HuH-7.5 (cell line): ENCODE results near the gene LTB4R2.
A peak's percentile ranks its signal among the peaks of the same experiment; 100 is the strongest.

Source experiments
- DNase-seq: peaks from one replicate; pipeline ENCODE4 v3.0.0; 2011; ENCODE audit warnings: low spot score

The LTB4R2 gene

GRCh38 chr14:24309538-24310264, at the start of gene LTB4R2:
LTB4R2 (plus strand) TSS chr14:24310140; CDS start chr14:24310665, 525 bp downstream.
- no peak for DNase-seq

GRCh38 chr14:24260780-24261157, 49.2 kb upstream of the LTB4R2 start:
- no peak for DNase-seq

DNA sequence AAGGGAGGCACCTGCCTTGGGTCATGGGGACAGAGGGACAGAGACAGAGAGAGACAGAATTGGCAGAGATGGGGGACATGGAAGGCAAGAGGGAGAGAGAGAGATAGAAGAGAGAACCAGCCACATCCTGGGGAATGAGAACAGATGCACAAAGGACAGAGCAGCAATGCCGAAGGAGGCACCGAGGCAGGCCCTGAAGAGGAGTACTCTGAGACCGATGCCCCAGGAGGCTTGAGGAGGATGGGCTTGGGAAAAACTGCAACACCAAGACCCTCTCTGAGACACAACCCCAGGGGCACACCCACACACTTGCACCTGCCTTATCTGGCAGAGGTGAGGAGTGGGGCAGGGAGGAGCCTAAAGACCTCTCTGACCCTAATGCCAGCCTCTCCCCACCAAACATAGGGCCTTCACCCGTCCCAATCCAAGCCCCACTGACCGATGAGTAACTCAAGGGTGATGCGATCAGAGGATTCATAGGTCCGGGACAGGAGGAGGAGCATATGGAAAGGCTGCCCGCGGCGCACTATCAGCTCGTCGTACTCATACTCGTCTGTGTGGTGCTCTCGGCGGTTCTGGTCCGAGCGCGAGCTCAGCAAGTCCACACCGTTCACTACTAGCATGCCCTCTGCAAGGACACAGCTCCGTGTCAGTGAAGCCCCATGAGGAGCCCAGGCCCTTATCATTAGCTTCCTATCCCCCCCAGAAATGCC, 48.5 kb upstream of the LTB4R2 start:
- DNase-seq, result no peak

- DNase-seq, result no peak
Measured at GRCh38 chr14:24261969-24262327, 48.0 kb upstream of the LTB4R2 start.

DNA sequence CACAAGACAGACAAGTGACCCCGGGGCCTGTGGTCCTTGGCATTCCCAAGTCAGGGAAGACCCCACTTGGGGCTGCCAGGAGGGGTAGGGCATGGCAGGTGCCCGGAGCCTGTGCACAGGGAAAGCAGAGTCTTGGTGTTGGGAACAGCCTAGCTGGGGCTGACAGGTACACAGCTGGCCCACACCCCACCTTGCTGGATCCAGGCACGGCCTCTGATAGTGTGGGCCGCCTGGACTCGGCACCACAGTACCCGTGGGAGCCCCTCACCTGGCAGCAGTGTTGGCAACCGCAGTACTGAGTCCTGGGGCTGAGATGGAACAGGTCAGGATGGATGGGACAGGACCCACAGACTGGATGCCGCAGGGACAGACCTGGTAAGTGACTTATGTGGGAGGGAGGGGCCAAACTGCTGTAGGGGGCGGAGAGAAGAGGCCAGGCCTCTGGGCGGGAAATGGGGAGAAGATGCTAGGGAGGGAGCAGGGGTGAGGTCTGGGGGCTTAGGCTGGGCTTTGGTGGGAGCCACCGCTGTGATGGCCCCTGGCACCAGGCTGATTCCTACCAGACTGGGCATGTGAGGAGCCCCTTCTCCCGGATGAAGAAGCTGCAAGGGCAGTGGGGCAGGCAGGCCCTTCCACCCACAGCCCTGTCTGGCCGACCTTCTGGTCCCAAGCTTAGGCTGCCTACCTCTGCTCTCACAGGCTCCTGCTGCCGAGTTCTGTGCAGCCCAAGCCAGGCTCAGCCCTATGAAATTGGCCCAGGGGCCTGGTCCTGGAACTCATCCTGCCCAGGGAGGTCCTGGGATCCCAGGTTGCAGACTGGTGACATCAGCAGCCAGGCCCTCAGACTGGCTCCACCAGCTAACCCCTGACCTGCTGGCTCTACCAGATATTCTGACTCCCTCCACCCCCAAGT, 46.9 kb upstream of the LTB4R2 start, which contains the start of gene TGM1:
TSS of gene TGM1 (minus strand) at position 357 of the 913 bp plus-strand sequence. CDS start 825 bp downstream, outside the sequence.
- no peak for DNase-seq

DNA sequence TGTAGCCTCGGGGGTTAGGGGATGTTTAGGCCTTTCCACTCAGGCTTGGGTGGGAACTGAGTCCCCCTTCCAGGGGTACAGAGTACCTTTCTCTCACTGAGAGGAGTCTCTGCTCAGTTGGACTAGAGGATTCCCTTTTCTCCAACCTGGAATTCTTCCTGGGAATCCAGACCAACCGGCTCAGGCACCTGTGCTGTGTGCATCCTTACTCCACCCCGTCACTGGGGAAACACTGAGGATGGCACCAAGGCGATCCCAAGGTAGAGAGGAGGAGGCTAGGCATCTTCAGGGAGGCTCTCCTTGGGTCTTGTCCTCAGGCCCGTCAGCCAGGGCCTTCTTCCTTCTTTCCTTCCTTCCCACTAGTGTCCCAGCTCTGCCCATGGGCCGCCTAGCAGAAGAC, 46.1 kb upstream of the LTB4R2 start:
- no peak for DNase-seq

DNA sequence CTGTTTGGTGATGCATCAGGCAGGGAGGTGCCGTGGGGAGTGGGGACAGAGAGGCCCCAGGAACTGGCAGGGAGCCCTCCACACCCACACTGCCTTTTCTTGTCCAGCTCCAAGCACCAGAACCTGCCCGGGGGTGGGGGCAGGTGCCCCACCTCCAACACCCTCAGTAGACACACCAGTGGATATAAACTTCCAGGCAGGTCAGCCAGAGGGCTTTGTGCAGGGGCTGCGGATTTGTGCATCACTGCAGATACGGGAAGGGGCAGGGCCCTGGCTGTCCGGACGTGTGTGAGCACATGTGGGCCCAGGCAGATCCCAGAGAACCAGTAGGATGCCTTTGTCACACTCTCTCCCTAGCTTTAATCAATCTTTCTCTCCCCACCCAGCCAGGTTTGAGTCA, 45.6 kb upstream of the LTB4R2 start:
- DNase-seq, result no peak

- no peak for DNase-seq
Measured at GRCh38 chr14:24266344-24267244, 43.3 kb upstream of the LTB4R2 start.

DNA sequence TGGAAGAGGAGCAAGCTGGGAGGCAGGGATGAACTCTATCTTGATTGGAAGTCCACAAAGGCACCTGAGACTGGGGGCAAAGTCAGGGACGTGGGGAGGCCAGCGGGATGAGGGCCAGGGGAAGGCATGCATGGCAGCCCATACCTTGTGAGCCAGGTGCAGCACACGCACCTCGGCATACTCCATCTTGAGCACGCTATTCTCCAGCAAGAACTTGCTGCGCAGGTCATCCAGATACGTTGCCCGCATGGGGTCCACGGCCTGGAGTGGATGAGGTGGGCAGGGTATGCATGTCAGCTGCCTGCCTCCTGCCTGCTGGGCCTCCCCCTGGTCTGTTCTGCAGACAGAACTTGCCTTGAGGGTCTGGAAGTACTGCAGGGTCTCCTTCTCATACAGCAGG, 42.4 kb upstream of the LTB4R2 start:
- DNase-seq, result no peak

GRCh38 chr14:24268225-24268624, 41.7 kb upstream of the LTB4R2 start:
- no peak for DNase-seq

- DNase-seq, result no peak
Measured at GRCh38 chr14:24269368-24269767, 40.6 kb upstream of the LTB4R2 start.

DNA sequence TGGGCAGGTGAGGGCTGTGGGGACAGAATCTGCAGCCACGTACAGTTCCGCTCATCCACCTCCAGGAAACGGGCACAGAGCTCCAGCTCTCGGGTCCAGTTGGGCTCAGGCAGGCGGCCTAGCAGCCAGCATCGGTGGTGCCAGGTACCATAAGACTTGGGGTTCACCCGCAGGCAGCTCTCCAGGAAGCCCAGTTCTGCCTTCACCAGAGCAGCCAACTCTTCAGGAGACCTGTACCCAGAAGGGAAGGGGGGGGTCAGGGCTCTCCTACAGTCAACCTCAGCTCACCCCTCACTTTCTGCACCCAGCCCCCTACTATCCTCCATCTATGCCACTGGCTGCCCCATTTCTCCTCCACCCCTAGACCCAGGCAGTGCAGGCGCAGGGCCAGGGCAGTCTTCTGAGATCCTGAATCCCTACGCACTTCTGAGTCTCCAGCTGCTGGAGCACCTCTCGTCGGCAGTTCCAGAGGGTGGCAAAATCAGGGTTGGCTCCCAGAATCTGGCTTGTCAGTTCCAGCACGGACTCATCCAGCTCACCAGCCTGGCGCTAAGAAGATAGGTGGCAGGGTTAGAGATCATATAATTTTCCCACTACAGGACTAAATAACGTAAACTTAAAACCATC, 39.9 kb upstream of the LTB4R2 start:
- no peak for DNase-seq

DNA sequence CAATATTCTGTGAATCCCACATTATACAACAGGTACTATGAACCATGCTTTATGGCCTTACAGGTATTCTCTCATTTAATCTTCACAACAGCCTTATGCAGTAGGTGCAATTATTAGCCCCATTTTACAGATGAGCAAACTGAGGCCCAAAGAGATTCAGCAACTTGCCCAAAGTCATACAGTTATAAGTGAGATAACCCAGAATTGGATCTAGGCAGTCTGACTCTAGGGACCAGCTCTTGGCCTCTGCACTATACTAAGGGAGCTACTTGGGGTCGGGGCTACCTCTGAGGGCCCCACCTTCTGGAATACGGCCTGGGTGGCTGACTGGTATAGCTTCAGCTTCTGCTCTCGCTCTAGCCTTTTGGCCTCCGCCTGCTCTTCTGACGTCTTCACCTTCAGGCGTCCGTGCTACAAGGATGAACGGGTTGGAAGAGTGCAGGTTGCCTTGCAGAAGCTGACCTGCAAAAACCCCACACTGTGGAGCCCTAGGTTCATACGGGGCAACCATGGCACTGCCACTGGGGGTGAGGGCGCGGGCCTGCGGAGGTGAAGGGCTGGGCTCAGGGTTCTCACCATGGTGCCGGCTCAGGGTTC, 39.3 kb upstream of the LTB4R2 start:
- DNase-seq, result no peak

DNA sequence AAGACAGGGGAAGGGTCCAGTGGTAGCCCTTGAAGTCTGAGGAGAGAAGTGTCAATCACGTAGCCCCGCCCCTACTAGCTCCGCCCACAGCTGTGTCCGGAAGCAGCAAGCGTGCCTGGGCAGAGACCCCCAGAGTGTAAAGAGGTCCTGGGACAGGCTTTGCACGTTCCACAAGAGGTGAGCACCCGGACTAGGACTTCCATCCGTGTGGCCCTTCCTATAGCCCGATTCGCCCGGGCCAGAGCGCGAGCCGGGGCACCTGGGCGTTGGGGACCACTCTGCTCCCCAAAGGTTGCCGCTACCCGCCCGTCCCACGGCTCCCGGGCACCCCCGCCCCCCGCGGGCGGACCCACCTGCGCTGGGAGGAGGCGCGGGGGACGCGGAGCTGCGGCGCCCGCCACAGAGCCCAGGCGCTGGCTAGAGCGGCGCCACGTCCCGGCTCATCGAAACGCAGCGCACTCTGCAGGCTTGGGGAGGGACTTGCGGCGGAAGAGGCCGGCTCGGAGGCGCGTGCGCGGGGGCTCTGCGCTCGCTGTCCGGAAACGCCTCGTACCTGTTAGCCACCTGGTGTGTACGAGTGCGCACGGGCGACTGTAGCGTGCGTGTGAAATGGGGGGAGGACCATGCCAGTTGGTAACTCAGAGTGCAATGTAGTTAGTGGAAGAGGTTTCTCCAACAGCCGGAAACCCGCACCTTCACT, 38.7 kb upstream of the LTB4R2 start, which contains the start of gene RABGGTA:
TSS of gene RABGGTA (minus strand) at position 464 of the 700 bp plus-strand sequence. CDS start 482 bp downstream, outside the sequence.
- peak; percentile 96 for DNase-seq

DNA sequence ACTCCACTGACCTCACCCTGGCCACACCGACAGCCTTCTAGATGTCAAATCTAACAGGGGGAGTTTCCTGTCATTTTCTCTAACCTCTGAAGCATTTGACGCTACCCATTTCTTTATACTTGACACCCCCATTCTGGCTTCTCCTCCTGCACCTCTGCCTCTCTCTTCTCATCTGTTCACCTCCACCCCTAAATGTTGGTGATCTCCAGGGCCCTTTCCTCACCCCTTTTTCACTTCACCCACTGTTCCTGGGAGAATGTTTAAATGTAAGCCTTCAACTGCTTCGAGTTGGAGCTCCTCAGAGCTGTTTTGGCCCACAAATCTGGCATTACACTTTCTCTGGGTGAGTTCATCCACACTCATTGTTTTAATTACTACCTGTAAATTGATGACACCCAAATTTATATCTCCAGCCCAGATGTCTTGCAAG, 38.1 kb upstream of the LTB4R2 start:
- DNase-seq, result no peak

DNA sequence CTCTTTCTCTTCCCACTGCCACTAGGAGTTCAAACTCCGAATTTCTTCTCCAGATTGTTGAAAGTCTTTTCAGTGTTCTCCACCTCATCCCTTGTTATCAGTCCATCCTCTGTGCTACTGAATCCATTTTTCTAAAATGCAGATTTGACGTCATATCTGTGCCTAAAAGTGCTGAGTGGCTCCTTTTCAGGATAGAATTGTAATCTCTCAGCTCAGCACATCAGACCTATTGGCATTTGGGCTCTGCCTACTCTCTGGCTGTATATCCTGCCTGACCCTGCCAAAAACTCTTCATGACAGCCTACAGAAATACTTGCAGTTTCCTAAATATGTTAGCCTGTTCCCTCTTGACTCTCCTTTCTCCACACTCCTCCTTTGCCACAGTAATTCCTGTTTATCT, 37.5 kb upstream of the LTB4R2 start:
- no peak for DNase-seq

- DNase-seq, result no peak
Measured at GRCh38 chr14:24273422-24273998, 36.4 kb upstream of the LTB4R2 start.

DNA sequence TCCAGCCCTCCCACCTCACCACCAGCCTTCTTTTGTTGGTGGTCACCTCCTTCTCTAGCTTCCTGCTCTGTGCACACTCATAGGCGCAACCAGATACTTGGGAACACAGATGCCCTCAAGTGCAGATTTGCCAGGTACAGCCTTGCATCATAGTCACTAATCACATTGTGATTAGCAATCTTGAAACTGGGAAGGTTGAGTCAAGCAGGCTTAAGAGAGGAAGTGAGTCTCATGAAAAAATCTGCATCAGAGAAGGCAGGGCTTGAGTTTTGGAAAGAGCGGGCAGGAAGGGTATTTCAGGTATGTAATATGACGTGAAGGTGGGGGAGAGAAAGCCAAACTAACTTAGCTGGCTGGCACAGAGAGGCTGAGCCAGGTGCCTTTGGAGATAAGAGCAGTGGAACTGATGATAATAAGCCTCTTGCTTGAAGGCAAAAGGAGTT, 35.8 kb upstream of the LTB4R2 start:
- DNase-seq, result no peak

GRCh38 chr14:24277071-24277470, 32.9 kb upstream of the LTB4R2 start:
- no peak for DNase-seq
